HepG2 (cell line): ENCODE data around the gene UBTD2. TPM values are rescaled to one million over a fixed set of nuclear protein-coding genes. Genes with fewer than 3 reads are reported as not detected.

Experiments
- AGO1 ChIP-seq: fragments of 200-400 bp; formaldehyde crosslinking; IDR thresholded peaks from 2 replicates; pipeline ENCODE4 v1.6.1; 2017; ENCODE audit warnings: mild to moderate bottlenecking, low read depth, low read length, moderate library complexity; ENCODE audit not compliant: poor library complexity, severe bottlenecking
- GATAD2A ChIP-seq: IDR thresholded peaks from 2 replicates; pipeline ENCODE4 v1.6.1; 2016
- HDAC1 ChIP-seq: sonication (generic); formaldehyde crosslinking; IDR thresholded peaks from 2 replicates; pipeline ENCODE4 v1.5.1; 2020; ENCODE audit warnings: mild to moderate bottlenecking, missing genetic modification reagents
- IRF2 ChIP-seq: IDR thresholded peaks from 2 replicates; pipeline ENCODE4 v1.6.1; 2018; ENCODE audit warnings: missing genetic modification reagents, missing compliant biosample characterization
- JARID2 ChIP-seq: sonication (generic); formaldehyde crosslinking; IDR thresholded peaks from 2 replicates; pipeline ENCODE4 v1.8.1; 2023; ENCODE audit warnings: missing genetic modification reagents, inconsistent platforms; ENCODE audit not compliant: insufficient replicate concordance
- KDM2A ChIP-seq: sonication (generic); formaldehyde crosslinking; IDR thresholded peaks from 2 replicates; pipeline ENCODE4 v1.4.0; 2020; ENCODE audit warnings: low read depth, missing genetic modification reagents, borderline replicate concordance
- MXD4 ChIP-seq: IDR thresholded peaks from 2 replicates; pipeline ENCODE4 v1.6.1; 2016; ENCODE audit warnings: mild to moderate bottlenecking, missing biosample characterization, missing genetic modification reagents
- MYNN ChIP-seq: sonication (generic); formaldehyde crosslinking; IDR thresholded peaks from 2 replicates; pipeline ENCODE4 v1.4.0; 2020; ENCODE audit warnings: mild to moderate bottlenecking, low read depth, missing genetic modification reagents
- NCOA2 ChIP-seq: sonication (generic); formaldehyde crosslinking; IDR thresholded peaks from 2 replicates; pipeline ENCODE4 v1.8.0; 2022; ENCODE audit warnings: inconsistent platforms
- XRCC5 ChIP-seq: fragments of 200-400 bp; formaldehyde crosslinking; optimal IDR thresholded peaks from 2 replicates; pipeline ENCODE3; 2017; ENCODE audit warnings: mild to moderate bottlenecking, low read length
- ZFP37 ChIP-seq: sonication (generic); formaldehyde crosslinking; IDR thresholded peaks from 2 replicates; pipeline ENCODE4 v1.4.0; 2020; ENCODE audit warnings: missing genetic modification reagents, borderline replicate concordance
- ZFX ChIP-seq: sonication (generic); formaldehyde crosslinking; IDR thresholded peaks from 2 replicates; pipeline ENCODE4 v1.4.0; 2020; ENCODE audit warnings: mild to moderate bottlenecking, low read depth, missing genetic modification reagents, moderate library complexity
- ZNF225 ChIP-seq: sonication (generic); formaldehyde crosslinking; IDR thresholded peaks from 2 replicates; pipeline ENCODE4 v1.4.0; 2020; ENCODE audit warnings: mild to moderate bottlenecking, missing genetic modification reagents
- ZNF317 ChIP-seq: sonication (generic); formaldehyde crosslinking; IDR thresholded peaks from 2 replicates; pipeline ENCODE4 v1.5.0; 2020; ENCODE audit warnings: mild to moderate bottlenecking, missing genetic modification reagents
- ZNF589 ChIP-seq: sonication (generic); formaldehyde crosslinking; conservative IDR thresholded peaks from 2 replicates; pipeline ENCODE4 v1.8.0; 2022; ENCODE audit warnings: mild to moderate bottlenecking, moderate library complexity, missing genetic modification reagents
- ZNF598 ChIP-seq: sonication (generic); formaldehyde crosslinking; IDR thresholded peaks from 2 replicates; pipeline ENCODE4 v1.5.1; 2020; ENCODE audit warnings: mild to moderate bottlenecking, missing genetic modification reagents, borderline replicate concordance
- ZZZ3 ChIP-seq: sonication (generic); formaldehyde crosslinking; IDR thresholded peaks from 2 replicates; pipeline ENCODE4 v1.4.0; 2020; ENCODE audit warnings: missing genetic modification reagents, mild to moderate bottlenecking, borderline replicate concordance
- polyA plus RNA-seq, 8 experiments: library from polyadenylated mRNA; depleted of rRNA in 3 of 8; stranded (reverse) in 7 of 8; unstranded in 1 of 8; fragments of >200 nt; fragmentation: Illumina TruSeq in 4 of 8; extraction: Trizol in 4 of 8; gene quantifications; 2 replicates each; pipeline versions ENCODE4 v1.2.1 to v1.2.3, GENCODE V29; 2011 to 2016; ENCODE audit warnings: low read depth in 4 of 8, missing spikeins in 1 of 8, mixed read lengths in 1 of 8; ENCODE audit not compliant: insufficient read depth in 1 of 8
- total RNA-seq, 5 experiments: library from RNA; depleted of rRNA; stranded (reverse); fragments of >200 nt; fragmentation: Illumina TruSeq; extraction: Trizol; gene quantifications; 2 replicates each; pipeline ENCODE4 v1.2.3, GENCODE V29; 2016; ENCODE audit warnings: low read depth in 1 of 5
- TF ChIP-seq, protein P1 (sequence below): sonication (generic); formaldehyde crosslinking; IDR thresholded peaks from 2 replicates; pipeline ENCODE4 v1.4.0; 2020; ENCODE audit warnings: missing genetic modification reagents, borderline replicate concordance
- TF ChIP-seq, protein P2 (sequence below): IDR thresholded peaks from 2 replicates; pipeline ENCODE4 v1.6.1; 2012; ENCODE audit warnings: inconsistent platforms
- TF ChIP-seq, protein P3 (sequence below): sonication (generic); formaldehyde crosslinking; IDR thresholded peaks from 2 replicates; pipeline ENCODE4 v1.4.0; 2020; ENCODE audit warnings: missing genetic modification reagents, borderline replicate concordance
- TF ChIP-seq, protein P4 (sequence below): sonication (generic); formaldehyde crosslinking; conservative IDR thresholded peaks from 2 replicates; pipeline ENCODE4 v1.8.0; 2022; ENCODE audit warnings: missing genetic modification reagents
- TF ChIP-seq, protein P5 (sequence below): sonication (generic); formaldehyde crosslinking; IDR thresholded peaks from 2 replicates; pipeline ENCODE4 v1.8.1; 2023; ENCODE audit warnings: missing genetic modification reagents, inconsistent platforms, borderline replicate concordance

Gene UBTD2
- total and polyA plus RNA-seq, 2 of the 13 experiments (the other 11 are each of a cell fraction or from before 2014, with no cell fraction given), result 15.2 to 24.1 TPM

DNA sequence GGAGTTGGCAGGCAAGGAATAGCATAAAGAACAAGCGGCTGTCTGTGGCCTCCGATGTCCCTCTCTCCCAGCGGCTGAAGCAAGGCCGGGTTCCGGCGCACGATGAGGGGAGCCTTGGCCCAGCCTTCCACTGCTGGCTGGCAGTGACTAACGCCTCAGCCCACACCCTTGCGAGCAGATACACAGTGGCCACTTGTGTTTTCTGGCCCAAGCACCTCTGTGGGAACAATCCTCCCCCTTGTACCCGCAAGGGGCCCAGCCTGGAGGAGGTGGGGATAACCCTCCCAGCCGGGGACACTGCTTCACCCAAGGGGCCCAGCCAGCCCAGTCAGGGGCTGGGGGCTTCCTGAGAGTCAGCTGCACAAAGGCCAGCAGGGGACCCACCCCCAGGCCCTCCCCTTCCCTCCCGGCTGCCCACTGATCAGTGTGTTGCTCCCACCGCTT, 118.8 kb downstream of the UBTD2 start (continued):
- TF ChIP-seq, protein P1, sequence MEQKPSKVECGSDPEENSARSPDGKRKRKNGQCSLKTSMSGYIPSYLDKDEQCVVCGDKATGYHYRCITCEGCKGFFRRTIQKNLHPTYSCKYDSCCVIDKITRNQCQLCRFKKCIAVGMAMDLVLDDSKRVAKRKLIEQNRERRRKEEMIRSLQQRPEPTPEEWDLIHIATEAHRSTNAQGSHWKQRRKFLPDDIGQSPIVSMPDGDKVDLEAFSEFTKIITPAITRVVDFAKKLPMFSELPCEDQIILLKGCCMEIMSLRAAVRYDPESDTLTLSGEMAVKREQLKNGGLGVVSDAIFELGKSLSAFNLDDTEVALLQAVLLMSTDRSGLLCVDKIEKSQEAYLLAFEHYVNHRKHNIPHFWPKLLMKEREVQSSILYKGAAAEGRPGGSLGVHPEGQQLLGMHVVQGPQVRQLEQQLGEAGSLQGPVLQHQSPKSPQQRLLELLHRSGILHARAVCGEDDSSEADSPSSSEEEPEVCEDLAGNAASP (CRISPR knock-in tag), result no peak
- TF ChIP-seq ZZZ3 (CRISPR knock-in tag) (no peak), ZNF589 (CRISPR knock-in tag) (no peak), AGO1 (no peak), IRF2 (0 out of 2 replicates have a peak, but pooled peaks have one; percentile 7), XRCC5 (peak; percentile 83), ZNF317 (CRISPR knock-in tag) (no peak), ZNF225 (CRISPR knock-in tag) (0 out of 2 replicates have a peak, but pooled peaks have one; percentile 40), KDM2A (CRISPR knock-in tag) (0 out of 2 replicates have a peak, but pooled peaks have one; percentile 22), MXD4 (CRISPR knock-in tag) (no peak), MYNN (CRISPR knock-in tag) (no peak), ZFX (CRISPR knock-in tag) (peak; percentile 53; the same call in 1 of the 2 replicates), ZNF598 (CRISPR knock-in tag) (no peak), HDAC1 (CRISPR knock-in tag) (0 out of 2 replicates have a peak, but pooled peaks have one; percentile 25), JARID2 (CRISPR knock-in tag) (no peak), ZFP37 (CRISPR knock-in tag) (no peak), NCOA2 (CRISPR knock-in tag) (no peak), GATAD2A (CRISPR knock-in tag) (0 out of 2 replicates have a peak, but pooled peaks have one; percentile 11)
- TF ChIP-seq, protein P2, sequence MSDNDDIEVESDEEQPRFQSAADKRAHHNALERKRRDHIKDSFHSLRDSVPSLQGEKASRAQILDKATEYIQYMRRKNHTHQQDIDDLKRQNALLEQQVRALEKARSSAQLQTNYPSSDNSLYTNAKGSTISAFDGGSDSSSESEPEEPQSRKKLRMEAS, result peak; percentile 46; the same call in 1 of the 2 replicates
- TF ChIP-seq, protein P3, sequence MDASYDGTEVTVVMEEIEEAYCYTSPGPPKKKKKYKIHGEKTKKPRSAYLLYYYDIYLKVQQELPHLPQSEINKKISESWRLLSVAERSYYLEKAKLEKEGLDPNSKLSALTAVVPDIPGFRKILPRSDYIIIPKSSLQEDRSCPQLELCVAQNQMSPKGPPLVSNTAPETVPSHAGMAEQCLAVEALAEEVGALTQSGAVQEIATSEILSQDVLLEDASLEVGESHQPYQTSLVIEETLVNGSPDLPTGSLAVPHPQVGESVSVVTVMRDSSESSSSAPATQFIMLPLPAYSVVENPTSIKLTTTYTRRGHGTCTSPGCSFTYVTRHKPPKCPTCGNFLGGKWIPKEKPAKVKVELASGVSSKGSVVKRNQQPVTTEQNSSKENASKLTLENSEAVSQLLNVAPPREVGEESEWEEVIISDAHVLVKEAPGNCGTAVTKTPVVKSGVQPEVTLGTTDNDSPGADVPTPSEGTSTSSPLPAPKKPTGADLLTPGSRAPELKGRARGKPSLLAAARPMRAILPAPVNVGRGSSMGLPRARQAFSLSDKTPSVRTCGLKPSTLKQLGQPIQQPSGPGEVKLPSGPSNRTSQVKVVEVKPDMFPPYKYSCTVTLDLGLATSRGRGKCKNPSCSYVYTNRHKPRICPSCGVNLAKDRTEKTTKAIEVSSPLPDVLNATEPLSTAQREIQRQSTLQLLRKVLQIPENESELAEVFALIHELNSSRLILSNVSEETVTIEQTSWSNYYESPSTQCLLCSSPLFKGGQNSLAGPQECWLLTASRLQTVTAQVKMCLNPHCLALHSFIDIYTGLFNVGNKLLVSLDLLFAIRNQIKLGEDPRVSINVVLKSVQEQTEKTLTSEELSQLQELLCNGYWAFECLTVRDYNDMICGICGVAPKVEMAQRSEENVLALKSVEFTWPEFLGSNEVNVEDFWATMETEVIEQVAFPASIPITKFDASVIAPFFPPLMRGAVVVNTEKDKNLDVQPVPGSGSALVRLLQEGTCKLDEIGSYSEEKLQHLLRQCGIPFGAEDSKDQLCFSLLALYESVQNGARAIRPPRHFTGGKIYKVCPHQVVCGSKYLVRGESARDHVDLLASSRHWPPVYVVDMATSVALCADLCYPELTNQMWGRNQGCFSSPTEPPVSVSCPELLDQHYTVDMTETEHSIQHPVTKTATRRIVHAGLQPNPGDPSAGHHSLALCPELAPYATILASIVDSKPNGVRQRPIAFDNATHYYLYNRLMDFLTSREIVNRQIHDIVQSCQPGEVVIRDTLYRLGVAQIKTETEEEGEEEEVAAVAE (CRISPR knock-in tag), result no peak
- TF ChIP-seq, protein P4, sequence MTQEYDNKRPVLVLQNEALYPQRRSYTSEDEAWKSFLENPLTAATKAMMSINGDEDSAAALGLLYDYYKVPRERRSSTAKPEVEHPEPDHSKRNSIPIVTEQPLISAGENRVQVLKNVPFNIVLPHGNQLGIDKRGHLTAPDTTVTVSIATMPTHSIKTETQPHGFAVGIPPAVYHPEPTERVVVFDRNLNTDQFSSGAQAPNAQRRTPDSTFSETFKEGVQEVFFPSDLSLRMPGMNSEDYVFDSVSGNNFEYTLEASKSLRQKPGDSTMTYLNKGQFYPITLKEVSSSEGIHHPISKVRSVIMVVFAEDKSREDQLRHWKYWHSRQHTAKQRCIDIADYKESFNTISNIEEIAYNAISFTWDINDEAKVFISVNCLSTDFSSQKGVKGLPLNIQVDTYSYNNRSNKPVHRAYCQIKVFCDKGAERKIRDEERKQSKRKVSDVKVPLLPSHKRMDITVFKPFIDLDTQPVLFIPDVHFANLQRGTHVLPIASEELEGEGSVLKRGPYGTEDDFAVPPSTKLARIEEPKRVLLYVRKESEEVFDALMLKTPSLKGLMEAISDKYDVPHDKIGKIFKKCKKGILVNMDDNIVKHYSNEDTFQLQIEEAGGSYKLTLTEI (CRISPR knock-in tag), result no peak
- TF ChIP-seq, protein P5, sequence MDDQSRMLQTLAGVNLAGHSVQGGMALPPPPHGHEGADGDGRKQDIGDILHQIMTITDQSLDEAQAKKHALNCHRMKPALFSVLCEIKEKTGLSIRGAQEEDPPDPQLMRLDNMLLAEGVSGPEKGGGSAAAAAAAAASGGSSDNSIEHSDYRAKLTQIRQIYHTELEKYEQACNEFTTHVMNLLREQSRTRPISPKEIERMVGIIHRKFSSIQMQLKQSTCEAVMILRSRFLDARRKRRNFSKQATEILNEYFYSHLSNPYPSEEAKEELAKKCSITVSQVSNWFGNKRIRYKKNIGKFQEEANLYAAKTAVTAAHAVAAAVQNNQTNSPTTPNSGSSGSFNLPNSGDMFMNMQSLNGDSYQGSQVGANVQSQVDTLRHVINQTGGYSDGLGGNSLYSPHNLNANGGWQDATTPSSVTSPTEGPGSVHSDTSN, result no peak
